Measurements from ENCODE around the gene CAPN12.

- TF ChIP-seq CTCF (IDR thresholded peaks at IDR 0.05) (no peak), SIN3A (IDR thresholded peaks at IDR 0.05; ENCODE audit: borderline replicate concordance, insufficient read depth, low read depth, low read length) (no peak)
Measured at GRCh38 chr19:38703509-38703908, 40.8 kb downstream of the CAPN12 start.
